ENCODE measurements around the gene PIP5K1B.

DNA sequence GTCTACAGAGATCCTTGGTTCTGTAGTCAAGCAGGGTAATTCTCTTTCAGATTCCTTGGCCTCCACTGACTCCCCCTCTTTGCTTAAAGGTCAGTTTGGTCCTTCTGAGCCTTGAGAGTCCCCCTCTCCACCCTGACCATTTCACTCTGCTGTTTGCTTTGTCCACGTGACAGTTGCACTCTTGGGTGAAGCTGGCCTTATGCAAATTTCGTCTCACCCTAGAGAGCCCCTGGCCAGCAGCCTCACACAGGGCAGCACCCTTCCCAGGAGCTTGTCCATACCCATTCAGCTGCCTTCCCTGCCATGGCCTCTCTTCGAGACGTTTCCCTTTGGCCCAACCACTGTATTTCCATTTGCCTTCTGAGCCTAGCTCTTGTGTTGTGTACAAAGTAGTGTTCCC is 245.1 kb downstream of the PIP5K1B start:
- TF ChIP-seq CTCF (conservative IDR thresholded peaks at IDR 0.05; ENCODE audit: low read length) (no peak), EZH2phosphoT487 (IDR thresholded peaks at IDR 0.05; ENCODE audit: borderline replicate concordance, low read depth, low read length) (no peak)

Data from OCI-LY7 (cell line).